Body of pancreas (tissue), 4 donors: ENCODE data around the gene COMMD10. TPM values are rescaled to one million over a fixed set of nuclear protein-coding genes. Genes with fewer than 3 reads are reported as not detected.

ENCODE experiments used
- ATAC-seq: fragments of 150-250 bp; one replicate; pipeline ENCODE4 v1.9.1; 2016
- DNase-seq, 4 donors: peaks; one replicate each; pipeline ENCODE4 v3.0.0-alpha.2; 2019
- H3K27ac ChIP-seq, 4 donors: fragments of 200-600 bp; sonication (generic); 1 replicate in 3 of 4; 2 replicates in 1 of 4; pipeline versions ENCODE4 v1.5.1 to v1.6.1; 2016 to 2019; ENCODE audit warnings: mild to moderate bottlenecking in 1 of 4, mixed read lengths in 1 of 4, moderate library complexity in 1 of 4
- H3K27me3 ChIP-seq, 2 donors: fragments of 200-600 bp; sonication (generic); one replicate each; pipeline ENCODE4 v1.6.0; 2016; ENCODE audit warnings: mild to moderate bottlenecking in 1 of 2
- H3K36me3 ChIP-seq, 2 donors: fragments of 200-600 bp; sonication (generic); replicated peaks in 1 of 2; 2 replicates each; pipeline ENCODE4 v1.5.1; 2016; ENCODE audit warnings: low read depth in 2 of 2; ENCODE audit not compliant: insufficient read depth in 1 of 2
- H3K4me1 ChIP-seq: fragments of 200-600 bp; sonication (generic); one replicate; pipeline ENCODE4 v1.6.0; 2016
- H3K4me3 ChIP-seq, 2 donors: fragments of 200-600 bp; sonication (generic); 1 replicate in 1 of 2; 2 replicates in 1 of 2; pipeline ENCODE4 v1.5.1; 2016 to 2019
- H3K9me3 ChIP-seq, 3 donors: fragments of 200-600 bp; sonication (generic); 1 replicate in 2 of 3; 2 replicates in 1 of 3; pipeline ENCODE4 v1.5.1; 2016
- CTCF ChIP-seq, 7 experiments: fragments of 450-650 bp in 4 of 7; fragments of 200-600 bp in 3 of 7; sonication (generic) in 3 of 7; IDR thresholded peaks; one replicate each; pipeline ENCODE4 v1.5.1; 2016 to 2019; ENCODE audit warnings: antibody characterized with exemption in 7 of 7
- POLR2A ChIP-seq, 3 donors: fragments of 450-650 bp; IDR thresholded peaks; one replicate each; pipeline ENCODE4 v1.6.1; 2016; ENCODE audit warnings: antibody characterized with exemption in 3 of 3, mild to moderate bottlenecking in 2 of 3
- WGBS, 2 donors: methylation state at CpG; one replicate each; pipeline ENCODE4 v1.1.5; 2017; 5-methylcytosine and 5-hydroxymethylcytosine counted together
- intact Hi-C: fragments of 100-400 bp; cut with DNase I; formaldehyde crosslinking; loops from one replicate; pipeline ENCODE4 v1.15.1; 2023
- total RNA-seq, 2 donors: library from RNA; depleted of rRNA; stranded (reverse); fragments of >200 nt; gene quantifications; one replicate each; pipeline ENCODE4 v1.1.0, GENCODE V29; 2016

The COMMD10 gene
- total RNA-seq, 2 donors from 2014 or later = 26.5 to 27.0 TPM

GRCh38 chr5:116308391-116308790 is 223.6 kb downstream of the COMMD10 start:
- peaks cover 0 to 6% (median 0%) of the 10 kb centered on the region in 3 donors for H3K9me3 ChIP-seq
- no peaks in the 10 kb centered on the region for H3K27me3 ChIP-seq
- no peak overlapping the region for H3K27ac ChIP-seq
- DNase-seq (no peak), ATAC-seq (no peak)
- WGBS, 2 donors = 92 to 96% methylated on average over 3 of the region's 3 CpGs
- intact Hi-C loops = no loop called here
- H3K4me3 ChIP-seq = no peak overlapping the region
- peaks cover 5 to 14% of the 10 kb centered on the region in 2 donors for H3K36me3 ChIP-seq
- no peaks in the 10 kb centered on the region for H3K4me1 ChIP-seq
- TF ChIP-seq CTCF (IDR thresholded peaks at IDR 0.05) (no peak), POLR2A (IDR thresholded peaks at IDR 0.05) (no peak)

DNA sequence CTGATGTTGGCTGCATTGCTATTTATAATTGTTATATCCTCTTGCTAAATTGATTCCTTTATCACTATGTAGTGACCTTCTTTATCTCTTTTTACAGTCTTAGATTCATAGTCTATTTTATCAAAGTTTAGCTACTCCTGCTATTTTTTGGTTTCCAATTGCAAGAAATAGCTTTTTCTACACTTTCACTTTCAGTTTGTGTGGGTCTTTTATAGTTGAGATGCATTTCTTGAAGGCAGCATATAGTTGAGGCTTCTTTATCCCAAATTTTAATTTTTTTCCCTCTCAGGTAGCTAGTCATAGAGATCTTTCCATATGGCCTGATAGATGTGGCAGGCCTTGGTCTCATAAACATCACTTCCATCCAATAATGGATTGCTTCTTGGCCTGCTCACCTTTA is 228.5 kb downstream of the COMMD10 start:
- H3K27ac ChIP-seq = no peak overlapping the region
- H3K9me3 ChIP-seq = peaks cover 0 to 6% (median 0%) of the 10 kb centered on the region in 3 donors
- H3K4me1 ChIP-seq = no peaks in the 10 kb centered on the region
- no peak for ATAC-seq
- TF ChIP-seq POLR2A (IDR thresholded peaks at IDR 0.05) (no peak), CTCF (IDR thresholded peaks at IDR 0.05) (no peak)
- no peak for DNase-seq
- no peak overlapping the region for H3K4me3 ChIP-seq
- intact Hi-C loops = no loop called here
- no peaks in the 10 kb centered on the region for H3K36me3 ChIP-seq
- H3K27me3 ChIP-seq = no peaks in the 10 kb centered on the region

- DNase-seq = no peak
- Histone ChIP-seq H3K27me3 (no peaks in the 10 kb centered on the region), H3K27ac (no peak overlapping the region), H3K4me1 (peaks cover 4% of the 10 kb centered on the region), H3K9me3 (no peaks in the 10 kb centered on the region), H3K36me3 (peaks cover 0 to 2% of the 10 kb centered on the region in 2 donors), H3K4me3 (no peak overlapping the region)
- no peak for TF ChIP-seq POLR2A (IDR thresholded peaks at IDR 0.05)
- no peak for TF ChIP-seq CTCF (IDR thresholded peaks at IDR 0.05)
- no peak for ATAC-seq
- WGBS, 2 donors = 83 to 96% methylated on average over 2 of the region's 2 CpGs
- intact Hi-C loops = no loop called here
Measured at GRCh38 chr5:116315531-116315930, 230.7 kb downstream of the COMMD10 start.

- no peak for DNase-seq
Measured at GRCh38 chr5:116318091-116318854, 233.4 kb downstream of the COMMD10 start.

More at GRCh38 chr5:116318091-116318854, 233.4 kb downstream of the COMMD10 start:
- peaks cover 7% of the 10 kb centered on the region for H3K4me1 ChIP-seq
- intact Hi-C loops = no loop called here
- WGBS, 2 donors = 76 to 87% methylated on average over 4 of the region's 4 CpGs
- H3K27ac ChIP-seq = no peak overlapping the region
- peaks cover 0 to 2% of the 10 kb centered on the region in 2 donors for H3K36me3 ChIP-seq
- H3K9me3 ChIP-seq = no peaks in the 10 kb centered on the region
- H3K4me3 ChIP-seq = no peak overlapping the region
- no peak for ATAC-seq
- no peak for TF ChIP-seq POLR2A (IDR thresholded peaks at IDR 0.05)
- TF ChIP-seq CTCF (IDR thresholded peaks at IDR 0.05) = no peak
- no peaks in the 10 kb centered on the region for H3K27me3 ChIP-seq
